ENCODE results near the gene NOP58.

The NOP58 gene

GRCh38 chr2:202327858-202328257, 62.3 kb downstream of the NOP58 start:
- H3K9me3 Mint-ChIP-seq, result no peaks in the 10 kb centered on the region

GRCh38 chr2:202335791-202336467, 70.4 kb downstream of the NOP58 start:
- no peaks in the 10 kb centered on the region for H3K4me1 Mint-ChIP-seq (ENCODE audit: low read depth)
- H3K36me3 Mint-ChIP-seq (ENCODE audit: low read depth), result no peaks in the 10 kb centered on the region
- DNase-seq, result no peak
- no peak overlapping the region for H3K27ac Mint-ChIP-seq
- H3K4me3 Mint-ChIP-seq, result no peak overlapping the region
- no peaks in the 10 kb centered on the region for H3K27me3 Mint-ChIP-seq
- no peaks in the 10 kb centered on the region for H3K9me3 Mint-ChIP-seq

More at GRCh38 chr2:202327858-202328257, 62.3 kb downstream of the NOP58 start:
- no peak overlapping the region for H3K4me3 Mint-ChIP-seq
- H3K27me3 Mint-ChIP-seq, result no peaks in the 10 kb centered on the region
- peaks cover 18% of the 10 kb centered on the region for H3K36me3 Mint-ChIP-seq (ENCODE audit: low read depth)
- H3K4me1 Mint-ChIP-seq (ENCODE audit: low read depth), result no peaks in the 10 kb centered on the region
- no peak overlapping the region for H3K27ac Mint-ChIP-seq
- no peak for DNase-seq

- Mint-ChIP-seq H3K4me3 (no peak overlapping the region), H3K9me3 (no peaks in the 10 kb centered on the region), H3K27ac (no peak overlapping the region), H3K4me1 (ENCODE audit: low read depth) (no peaks in the 10 kb centered on the region), H3K27me3 (no peaks in the 10 kb centered on the region), H3K36me3 (ENCODE audit: low read depth) (no peaks in the 10 kb centered on the region)
- no peak for DNase-seq
Observed at GRCh38 chr2:202337151-202337550, 71.6 kb downstream of the NOP58 start.

- H3K36me3 Mint-ChIP-seq (ENCODE audit: low read depth), result no peaks in the 10 kb centered on the region
- no peaks in the 10 kb centered on the region for H3K27me3 Mint-ChIP-seq
- H3K27ac Mint-ChIP-seq, result no peak overlapping the region
Observed at GRCh38 chr2:202337706-202338346, 72.3 kb downstream of the NOP58 start.

GRCh38 chr2:202339071-202339870, 73.7 kb downstream of the NOP58 start:
- no peak overlapping the region for H3K4me3 Mint-ChIP-seq
- H3K9me3 Mint-ChIP-seq, result no peaks in the 10 kb centered on the region
- H3K27ac Mint-ChIP-seq, result no peak overlapping the region
- H3K4me1 Mint-ChIP-seq (ENCODE audit: low read depth), result no peaks in the 10 kb centered on the region
- DNase-seq, result no peak
- H3K27me3 Mint-ChIP-seq, result no peaks in the 10 kb centered on the region
- no peaks in the 10 kb centered on the region for H3K36me3 Mint-ChIP-seq (ENCODE audit: low read depth)

More at GRCh38 chr2:202337706-202338346, 72.3 kb downstream of the NOP58 start:
- no peaks in the 10 kb centered on the region for H3K4me1 Mint-ChIP-seq (ENCODE audit: low read depth)
- H3K9me3 Mint-ChIP-seq, result no peaks in the 10 kb centered on the region
- no peak for DNase-seq
- H3K4me3 Mint-ChIP-seq, result no peak overlapping the region

- no peak for DNase-seq
- Mint-ChIP-seq H3K4me3 (no peak overlapping the region), H3K36me3 (ENCODE audit: low read depth) (no peaks in the 10 kb centered on the region), H3K4me1 (ENCODE audit: low read depth) (no peaks in the 10 kb centered on the region), H3K27ac (no peak overlapping the region), H3K27me3 (no peaks in the 10 kb centered on the region), H3K9me3 (no peaks in the 10 kb centered on the region)
Observed at GRCh38 chr2:202344178-202344577, 78.6 kb downstream of the NOP58 start.

- Mint-ChIP-seq H3K36me3 (ENCODE audit: low read depth) (no peaks in the 10 kb centered on the region), H3K4me3 (no peak overlapping the region), H3K27ac (no peak overlapping the region), H3K4me1 (ENCODE audit: low read depth) (no peaks in the 10 kb centered on the region), H3K27me3 (no peaks in the 10 kb centered on the region), H3K9me3 (no peaks in the 10 kb centered on the region)
- no peak for DNase-seq
Observed at GRCh38 chr2:202346180-202346579, 80.6 kb downstream of the NOP58 start.
